Inflammatory macrophage treated with lipopolysaccharide for 1 hour (primary cell): ENCODE results near the gene NKPD1.
"Not testable (repeated sequence)": the region's sequence is repeated elsewhere in the genome, so short reads cannot be mapped to it uniquely, and the experiment has no call there.

Source experiments
- DNase-seq, 2 donors: peaks; one replicate each; pipeline ENCODE4 v3.0.0-alpha.2; 2020 to 2022

The NKPD1 gene

DNA sequence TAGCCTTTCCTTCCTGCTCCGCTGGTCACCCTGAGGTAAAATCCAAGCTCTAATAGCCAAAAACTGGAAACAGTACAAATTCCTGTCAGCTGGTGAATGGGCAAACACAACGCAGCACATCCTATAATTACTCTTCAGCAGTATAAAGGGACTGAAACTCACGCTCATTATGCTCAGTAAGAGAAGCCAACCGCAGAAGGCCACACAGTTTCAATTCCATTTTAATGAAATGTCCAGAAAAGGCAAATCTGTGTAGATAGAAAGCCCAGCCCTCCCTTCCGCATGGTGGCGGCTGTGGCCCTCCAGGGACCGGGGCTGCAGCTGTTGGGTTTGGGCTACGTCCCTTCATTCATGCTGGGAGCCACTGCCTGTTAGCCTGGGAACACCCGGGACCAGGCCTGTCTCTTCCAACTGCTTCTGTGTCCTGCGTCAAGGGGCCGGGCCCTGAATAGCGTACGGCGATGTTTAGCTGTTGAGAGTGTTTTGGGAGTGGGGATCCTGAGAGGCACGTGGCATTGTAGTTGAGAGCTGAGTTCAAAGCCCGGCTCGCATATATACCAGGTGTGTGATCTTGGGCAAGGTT is 23.5 kb downstream of the NKPD1 start:
- no peak for DNase-seq

DNA sequence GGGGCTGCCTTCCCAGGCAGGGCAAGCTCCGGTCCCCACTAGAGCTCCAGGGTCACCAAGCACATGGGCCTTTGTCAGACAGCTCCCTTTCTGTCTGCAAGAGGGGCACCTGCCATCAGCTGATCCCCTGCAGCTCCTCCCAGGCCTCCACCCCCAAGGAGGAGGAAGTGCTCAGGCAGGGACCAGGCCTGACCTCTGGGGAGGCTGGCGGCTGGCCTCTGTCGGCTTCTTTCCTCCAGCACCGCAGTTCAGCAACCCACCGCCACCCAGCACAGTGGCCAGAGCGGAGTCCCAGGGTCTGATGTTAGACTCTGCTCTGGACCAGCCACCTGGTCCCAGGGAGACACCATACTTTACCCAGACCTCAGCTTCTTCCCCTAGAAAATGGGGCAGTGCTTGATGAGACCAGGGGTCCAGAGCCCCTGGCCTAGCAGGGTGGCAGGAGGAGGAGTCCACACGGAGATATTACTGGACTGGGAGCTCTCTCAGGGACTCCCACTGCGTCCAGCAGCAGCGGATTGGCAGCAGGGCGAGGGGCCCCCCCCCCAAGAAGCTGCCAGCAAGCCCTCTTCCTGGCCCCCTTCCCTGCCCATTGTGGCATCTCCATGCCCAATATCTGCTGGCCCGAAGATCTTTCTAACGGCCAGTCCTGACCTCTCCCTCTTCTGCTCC is 24.1 kb downstream of the NKPD1 start:
- DNase-seq, result no peak

DNA sequence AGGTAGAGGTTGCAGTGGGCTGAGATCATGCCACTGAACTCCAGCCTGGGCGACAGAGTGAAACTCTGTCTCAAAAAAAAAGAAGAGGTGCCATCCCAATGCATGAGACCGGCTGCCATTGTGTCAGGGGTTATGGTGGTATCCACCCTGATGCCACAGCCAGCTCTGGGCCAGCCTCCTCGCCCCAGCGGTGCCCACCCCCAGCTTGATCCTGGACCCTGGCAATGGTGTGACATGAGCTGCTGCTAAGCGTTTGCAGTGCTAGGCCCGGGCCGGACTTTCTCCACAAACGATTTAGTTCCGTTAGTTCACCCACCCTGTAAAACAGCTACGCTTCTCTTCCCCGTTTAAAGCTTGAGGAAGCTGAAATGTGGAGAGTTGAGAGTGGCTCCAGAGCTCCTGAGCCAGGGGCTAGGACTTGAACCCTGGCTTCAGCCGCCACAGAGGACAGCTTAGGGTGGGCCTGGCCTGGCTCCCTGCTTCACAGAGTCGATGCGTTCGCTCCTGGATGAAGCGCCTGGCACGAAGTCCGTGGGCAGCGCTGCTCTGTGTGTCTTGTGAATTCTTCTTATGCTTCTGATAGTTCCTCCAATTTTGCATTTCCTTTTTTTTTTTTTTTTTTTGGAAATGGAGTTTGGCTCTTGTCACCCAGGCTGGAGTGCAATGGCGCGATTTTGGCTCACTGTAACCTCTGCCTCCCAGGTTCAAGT is 25.5 kb downstream of the NKPD1 start:
- peak in 1 of 2 donors; percentile 23 for DNase-seq

DNA sequence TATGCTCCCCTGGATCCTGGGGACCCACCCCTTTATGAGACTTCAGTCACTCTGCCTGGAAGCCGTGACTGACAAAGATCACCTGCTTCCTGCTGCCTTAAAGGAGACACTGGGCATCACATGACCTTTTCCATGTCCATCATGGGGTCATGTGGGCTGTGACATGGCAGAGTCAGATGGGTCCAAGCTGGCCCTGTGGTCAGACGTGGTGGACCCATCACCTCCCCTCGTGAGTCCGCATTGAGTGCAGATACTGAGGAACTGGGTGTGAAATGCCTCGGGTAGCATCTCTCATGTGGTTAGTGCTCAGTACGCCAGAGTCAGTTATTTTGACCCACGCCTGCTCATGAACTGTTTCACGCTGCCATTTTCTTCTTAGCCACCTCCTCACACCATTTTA is 27.1 kb downstream of the NKPD1 start:
- no peak for DNase-seq

DNA sequence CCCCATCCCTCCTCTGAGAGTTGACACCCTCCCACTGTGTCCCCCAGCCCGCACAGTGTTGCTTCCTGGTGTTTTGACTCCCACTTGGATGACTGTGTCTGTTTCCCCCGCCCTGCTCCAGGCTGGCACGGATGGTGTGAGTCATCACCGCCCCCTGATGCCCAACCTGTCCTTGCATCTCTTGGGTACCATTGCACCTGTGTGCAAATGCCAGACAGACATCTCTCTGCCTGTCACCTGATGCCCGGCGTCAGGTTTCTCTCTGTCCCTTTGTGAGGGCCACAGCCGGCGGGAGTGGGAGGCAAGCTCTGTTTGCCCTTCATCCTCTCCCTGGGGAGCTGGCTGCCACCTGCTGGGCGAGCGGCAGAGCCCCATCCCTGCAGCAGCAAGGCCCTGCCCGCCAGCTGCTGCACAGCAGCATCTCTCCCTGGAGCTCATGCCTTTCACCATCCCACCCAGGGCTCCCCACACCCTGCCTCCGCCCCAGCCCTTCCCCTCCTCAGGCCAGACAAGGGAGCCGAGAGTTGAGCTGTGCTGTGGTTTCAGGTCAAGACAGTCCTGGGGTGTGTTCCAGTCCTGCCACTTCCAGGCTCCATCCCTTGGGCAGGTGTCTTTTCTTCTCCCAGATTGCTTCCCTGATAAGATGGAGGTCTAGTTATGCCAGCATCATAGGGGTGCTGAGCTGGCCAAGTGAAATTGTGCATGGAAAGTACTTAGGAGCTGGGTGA is 29.7 kb downstream of the NKPD1 start:
- DNase-seq, result peak in 1 of 2 donors; percentile 21

DNA sequence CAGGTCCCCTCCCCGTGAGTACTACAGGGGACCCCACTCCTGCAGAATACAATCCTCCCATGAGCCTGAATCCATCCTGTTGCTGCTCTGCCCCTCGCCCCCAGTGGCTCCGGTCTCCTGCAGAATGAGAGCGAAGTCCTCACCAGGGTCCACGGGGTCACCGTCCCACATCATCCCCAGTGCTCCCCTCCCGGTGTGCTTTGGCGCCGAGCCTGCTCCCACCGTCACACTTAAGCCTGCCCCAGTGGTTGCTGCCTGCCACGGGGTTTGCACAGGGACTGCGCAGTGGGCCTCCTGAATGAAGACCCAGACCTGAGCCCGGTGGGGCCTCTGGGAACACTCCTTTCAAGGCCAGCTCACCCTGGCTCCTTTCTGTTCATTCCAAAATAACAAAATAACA is 30.5 kb downstream of the NKPD1 start:
- no peak for DNase-seq

DNA sequence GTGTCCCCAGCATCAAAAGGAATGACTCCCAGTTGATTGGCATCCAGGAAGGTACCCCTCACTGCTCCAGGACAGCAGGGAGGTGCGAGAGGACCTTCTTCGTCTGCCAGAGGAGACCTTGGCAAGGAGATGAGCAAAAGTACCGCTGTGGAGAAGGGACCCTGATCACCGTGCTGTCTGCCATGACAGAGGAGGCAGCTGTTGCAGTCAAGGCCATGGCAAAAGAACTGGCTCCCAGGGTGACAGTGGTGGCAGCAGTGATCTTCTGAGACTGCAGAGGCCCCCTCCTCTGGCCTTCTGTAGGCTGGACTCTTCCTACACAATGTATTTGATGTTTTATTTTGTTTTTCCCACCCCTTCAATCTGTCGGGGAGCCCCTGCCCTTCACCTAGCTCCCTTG is 32.0 kb downstream of the NKPD1 start:
- DNase-seq, result no peak

DNA sequence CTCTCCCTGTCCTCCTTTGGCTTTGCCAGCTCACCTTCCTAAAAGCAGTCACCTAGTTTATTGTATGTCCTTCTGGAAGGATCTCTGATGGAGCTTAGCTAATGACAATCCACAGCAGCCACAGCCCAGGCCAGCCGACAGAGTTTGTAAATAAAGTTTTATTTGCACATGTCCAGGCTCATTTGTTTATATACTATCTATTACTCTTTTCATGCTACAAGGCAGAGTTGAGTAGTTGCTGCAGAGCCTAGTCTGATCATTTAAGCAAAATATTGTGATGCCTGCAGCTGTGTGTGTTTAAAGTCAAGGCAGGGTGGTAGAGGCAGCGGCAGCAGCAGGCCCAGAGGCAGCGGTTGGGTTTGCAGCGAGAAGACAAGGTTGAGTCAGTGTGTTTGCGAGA is 32.6 kb downstream of the NKPD1 start:
- DNase-seq, result no peak

DNA sequence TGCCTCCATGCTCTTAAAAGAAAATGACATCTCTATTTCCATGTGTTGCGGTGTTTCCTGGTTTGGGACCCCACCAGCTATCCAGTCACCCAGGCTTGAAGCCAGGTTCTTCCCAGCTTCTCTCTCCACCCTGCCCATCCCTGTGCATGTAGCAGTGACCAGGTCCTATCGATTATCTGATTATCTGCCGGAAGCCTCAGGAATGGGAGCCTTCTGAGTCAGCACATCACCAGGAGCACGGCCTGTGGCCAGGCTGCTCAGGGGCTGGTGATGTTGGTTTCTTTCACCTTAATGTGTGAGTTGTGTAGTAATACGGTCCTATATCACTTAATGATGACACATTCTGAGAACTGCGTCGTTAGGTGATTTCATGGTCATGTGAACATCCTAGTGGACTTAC is 34.1 kb downstream of the NKPD1 start:
- no peak for DNase-seq

DNA sequence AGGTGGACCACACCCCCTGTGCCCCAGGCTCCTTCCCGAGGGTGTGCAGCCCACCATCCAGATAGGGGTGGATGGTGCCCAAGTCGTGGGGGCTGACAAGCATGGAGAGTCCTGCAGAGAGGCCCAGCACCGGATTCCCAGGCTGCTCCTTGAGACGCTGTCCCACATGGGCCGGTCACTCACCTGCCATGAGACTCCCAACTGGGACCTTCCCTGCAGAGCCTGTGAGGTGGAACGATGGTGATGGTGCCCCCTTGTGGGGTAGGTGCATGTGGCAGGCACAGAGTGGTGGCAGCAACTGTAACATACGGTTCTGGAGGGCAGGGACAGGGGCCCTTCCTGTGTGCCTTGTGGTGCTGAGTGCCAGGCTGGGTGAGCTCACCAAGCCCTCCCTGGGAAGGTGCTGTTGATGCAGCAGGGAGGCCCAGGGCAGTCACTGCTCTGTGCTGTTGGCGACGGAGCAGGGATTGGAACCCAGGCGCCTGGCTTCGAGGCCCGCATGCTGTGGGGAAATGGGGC is 34.7 kb downstream of the NKPD1 start:
- DNase-seq, result peak; percentile 36 to 76

DNA sequence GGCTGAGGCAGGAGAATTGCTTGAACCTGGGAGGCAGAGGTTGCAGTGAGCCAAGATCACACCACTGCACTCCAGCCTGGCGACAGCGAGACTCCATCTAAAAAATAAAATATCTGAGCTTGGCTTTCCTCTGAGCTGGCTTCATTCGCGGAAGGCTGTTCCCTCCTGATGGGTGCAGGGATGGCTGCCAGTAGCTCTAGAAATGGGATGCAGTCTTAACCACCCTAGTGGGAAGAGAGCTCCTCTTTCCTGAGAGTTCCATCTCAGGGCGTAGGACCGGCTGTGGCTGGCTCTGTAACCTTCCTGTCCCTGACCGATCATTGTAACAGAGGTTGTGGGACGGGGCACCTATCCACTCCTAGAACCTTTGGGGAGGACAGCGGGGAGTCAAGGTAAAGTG is 35.4 kb downstream of the NKPD1 start:
- no peak for DNase-seq

DNA sequence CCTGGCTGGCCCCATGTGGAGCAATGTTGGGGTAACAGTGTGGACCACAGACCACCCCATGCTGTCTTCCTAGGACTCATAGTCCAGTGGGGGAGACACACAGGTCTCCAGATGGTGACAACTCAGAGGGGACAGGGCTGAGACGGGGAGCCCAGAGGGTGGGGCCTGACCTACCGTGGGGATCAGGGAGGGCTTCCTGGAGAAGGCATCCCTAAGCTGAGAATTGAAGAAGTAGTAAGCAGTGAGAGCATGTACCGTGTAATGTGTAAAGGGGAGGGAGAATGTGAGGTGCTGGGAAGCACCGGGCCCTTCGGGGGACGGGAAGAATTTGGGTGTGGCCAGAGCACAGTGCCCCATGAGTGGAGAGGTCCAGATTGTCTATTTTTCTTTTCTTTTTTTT is 36.8 kb downstream of the NKPD1 start:
- no peak for DNase-seq

DNA sequence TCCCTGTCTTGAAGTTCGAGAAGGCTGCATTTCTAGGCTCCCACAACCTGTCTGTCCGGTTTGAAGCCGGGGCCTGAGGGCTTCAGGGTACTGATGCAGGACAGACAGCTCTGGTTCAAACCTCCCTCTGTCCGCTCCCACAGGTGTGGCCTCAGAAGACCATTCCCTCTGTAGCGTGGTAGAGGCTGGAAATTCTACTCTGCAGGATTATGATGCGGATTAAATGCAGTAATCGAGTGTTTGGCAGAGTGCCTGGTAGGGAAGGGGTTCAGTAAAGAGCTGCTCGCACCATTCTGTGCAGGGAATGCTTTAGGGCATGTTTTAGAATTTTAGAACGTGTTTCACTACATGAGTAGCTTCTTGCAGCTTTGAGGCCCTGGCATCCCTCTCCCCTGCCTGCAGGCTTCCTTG is 37.3 kb downstream of the NKPD1 start:
- DNase-seq, result no peak

DNA sequence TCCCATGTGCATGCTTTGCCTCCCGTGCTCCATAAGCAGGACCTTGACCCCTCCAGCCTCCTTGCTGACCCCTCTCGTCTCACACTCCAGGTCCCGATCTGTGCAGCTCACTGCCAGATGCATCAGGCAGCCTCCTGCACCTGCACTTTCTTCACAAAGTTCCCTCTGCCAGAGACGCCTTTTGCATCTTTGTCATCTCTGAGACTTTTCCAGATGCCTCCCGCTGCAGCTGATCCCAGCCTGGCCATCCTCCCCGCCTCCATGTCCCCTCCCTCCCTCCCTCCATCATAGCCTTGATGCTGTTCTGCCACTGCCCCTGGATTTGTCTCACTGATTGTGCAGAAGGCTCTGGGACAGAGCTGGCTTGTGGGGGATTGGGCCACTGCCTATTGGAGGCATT is 38.0 kb downstream of the NKPD1 start:
- no peak for DNase-seq

DNA sequence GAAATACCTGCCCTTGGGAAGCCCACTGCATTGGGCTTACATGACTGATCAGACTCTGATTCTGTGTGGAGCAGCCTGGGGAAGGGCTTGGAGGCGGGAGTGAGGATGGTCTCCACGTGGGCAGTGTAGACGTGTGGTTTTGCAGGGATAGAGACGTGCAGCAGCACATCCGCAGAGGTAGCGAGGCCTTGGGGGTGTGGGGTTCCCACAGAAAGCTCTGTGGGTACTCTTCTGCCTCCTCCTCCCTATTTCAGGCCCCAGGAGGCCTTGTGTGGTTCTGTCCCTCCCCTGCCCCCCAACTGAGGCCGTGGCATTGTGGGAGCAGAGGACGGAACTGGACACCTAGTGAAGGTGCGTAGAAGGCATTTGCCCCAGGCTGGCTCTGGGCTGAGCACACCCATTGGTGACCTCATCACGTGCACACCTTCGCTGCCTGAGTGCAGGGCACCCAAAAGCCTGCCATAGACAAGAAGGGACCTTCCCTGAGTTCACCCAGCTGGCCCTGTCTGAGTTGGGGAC is 38.9 kb downstream of the NKPD1 start:
- no peak for DNase-seq

DNA sequence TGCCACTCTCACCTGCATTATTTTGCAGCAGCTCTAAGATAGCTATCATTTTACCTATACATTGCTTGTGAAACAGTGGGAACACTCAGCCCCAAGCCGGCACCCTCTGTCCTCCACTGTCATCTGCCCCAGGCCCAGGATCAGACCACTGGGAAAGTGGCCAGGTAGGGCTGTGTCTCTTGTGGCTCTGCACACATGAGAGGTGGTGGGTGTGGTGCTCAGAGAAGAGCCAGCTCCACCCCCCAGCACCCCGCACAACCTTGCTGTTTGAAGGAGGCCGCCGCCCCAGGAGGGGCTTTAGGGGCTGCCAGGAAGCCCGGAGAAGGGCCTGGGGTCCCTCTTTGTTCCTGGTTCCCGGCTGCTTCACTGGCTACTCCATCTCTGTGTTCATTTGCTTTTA is 41.2 kb downstream of the NKPD1 start:
- DNase-seq, result no peak

DNA sequence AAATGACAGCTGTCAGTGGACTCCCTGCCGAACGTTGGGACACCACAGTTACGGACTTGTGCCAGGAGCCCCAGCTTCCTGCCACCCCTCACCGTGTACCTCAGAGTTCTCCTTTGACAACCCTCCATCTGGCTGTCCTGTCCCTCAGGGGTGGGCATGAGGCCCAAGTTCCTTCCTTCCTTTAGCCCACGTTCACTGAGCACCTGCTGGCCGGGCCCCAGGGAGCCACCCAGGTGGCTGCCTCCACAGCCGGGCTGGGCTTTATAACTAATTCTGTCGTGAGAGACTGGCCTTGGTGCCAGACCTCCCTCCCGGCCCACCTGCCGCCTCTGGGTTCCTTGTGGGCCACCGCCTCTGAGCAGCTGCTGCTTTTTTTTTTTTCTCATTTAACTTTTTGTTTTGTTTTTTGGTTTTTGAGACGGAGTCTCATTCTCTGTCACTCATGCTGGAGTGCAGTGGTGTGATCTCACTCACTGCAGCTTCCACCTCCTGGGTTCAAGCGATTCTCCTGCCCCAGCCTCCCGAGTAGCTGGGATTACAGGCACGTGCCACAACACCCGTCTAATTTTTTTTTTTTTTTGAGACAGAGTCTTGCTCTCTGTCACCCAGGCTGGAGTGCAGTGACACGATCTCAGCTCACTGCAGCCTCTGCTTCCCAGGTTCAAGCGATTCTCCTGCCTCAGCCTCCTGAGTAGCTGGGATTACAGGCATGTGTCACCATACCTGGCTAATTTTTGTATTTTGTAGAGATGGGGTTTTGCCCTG is 42.0 kb downstream of the NKPD1 start:
- not testable (repeated sequence) for DNase-seq

DNA sequence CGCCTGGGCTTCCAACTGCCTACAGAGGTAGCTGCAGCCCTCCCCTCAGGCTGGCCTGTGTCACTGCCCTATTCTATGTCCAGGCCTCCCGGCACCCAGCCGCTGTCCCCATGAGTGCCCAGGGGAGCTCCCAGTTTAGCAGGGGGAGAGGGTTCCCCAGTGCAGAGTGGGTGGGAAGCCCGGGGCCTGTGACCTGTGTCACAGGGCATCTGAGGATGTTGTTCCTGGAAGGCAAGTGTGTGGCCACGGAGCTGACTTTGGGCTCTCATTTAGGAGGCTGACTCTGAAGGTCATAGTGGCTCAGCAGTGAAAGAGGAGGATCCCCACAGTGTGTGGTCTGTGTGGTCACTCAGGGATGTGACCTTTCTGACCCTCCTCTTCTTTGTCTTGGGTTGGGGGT is 42.7 kb downstream of the NKPD1 start:
- peak in 1 of 2 donors; percentile 39 for DNase-seq

DNA sequence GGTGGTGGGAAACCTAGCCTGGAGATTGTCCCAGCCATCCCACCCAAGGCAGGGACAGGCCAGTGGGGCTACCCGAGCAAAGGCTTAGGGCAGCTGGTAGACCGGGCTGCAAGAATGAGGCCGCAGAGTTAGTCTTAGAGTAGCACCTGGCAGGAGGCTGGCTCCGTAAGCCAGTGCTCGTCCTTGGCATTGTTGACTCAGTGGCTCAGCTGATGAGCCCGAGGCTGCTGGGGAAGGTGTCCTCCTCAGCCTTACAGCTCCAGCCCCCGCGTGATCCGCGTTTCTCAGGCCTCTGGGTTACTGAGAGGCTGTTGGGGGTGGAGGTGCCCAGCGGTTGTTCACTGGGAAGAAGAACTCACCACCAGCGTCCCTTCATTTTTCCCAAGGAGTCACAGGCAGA is 43.1 kb downstream of the NKPD1 start:
- DNase-seq, result no peak

DNA sequence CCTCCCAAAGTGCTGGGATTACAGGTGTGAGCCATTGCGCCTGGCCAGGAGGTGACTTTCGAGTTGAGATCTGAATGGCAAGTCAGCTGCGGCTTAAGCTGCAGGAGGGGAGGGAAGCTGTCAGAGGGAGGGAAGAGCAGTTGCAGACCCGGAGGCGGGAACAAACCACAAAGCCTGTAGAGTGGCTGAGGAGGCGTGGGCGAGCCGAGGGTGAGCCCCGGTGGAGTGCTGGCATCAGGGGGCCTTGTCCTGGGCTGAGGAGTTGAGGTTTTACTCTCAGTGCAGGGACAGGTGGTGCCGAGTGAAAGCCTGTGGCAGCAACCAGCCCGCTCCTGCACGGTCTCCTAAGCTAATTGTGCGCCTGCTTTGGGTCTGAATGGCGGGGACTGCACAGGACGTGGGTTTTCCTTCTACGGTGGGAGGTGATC is 43.6 kb downstream of the NKPD1 start:
- peak; percentile 56 to 67 for DNase-seq

DNA sequence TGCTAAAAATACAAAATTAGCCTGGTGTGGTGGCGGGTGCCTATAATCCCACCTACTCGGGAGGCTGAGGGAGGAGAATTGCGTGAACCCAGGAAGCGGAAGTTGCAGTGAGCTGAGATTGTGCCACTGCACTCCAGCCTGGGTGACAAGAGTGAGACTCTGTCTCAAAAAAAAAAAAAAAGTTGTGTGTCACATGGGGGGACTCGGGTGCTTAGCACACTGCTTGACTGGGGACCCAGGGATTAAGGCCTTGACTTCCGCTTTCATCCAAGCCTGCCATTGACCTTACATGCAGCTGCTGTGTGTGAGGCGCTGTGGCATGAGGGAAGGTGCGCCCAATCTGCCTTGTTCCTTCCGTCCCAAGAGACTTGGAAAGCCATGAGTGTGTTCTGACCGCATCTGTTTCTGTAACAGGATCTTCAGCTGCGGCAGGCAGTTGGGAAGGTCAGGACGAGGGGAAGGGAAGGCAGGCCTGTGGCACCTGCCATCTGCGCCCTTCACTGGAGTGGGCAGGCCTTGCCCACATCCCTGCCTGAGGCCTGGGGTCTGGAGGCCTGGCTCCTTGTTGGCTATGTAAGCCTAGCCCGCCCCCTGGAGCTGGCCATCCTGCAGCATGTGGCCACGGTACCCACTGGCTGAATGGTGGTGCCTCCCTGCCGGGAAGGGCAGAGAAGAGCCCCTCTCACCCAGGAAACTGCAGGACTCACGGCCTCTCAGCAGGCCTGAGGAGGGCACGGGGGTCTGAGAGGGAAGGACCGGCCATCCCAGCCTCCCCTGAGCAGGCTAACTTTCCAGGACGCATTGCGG is 44.8 kb downstream of the NKPD1 start:
- DNase-seq, result peak; percentile 45 to 79

DNA sequence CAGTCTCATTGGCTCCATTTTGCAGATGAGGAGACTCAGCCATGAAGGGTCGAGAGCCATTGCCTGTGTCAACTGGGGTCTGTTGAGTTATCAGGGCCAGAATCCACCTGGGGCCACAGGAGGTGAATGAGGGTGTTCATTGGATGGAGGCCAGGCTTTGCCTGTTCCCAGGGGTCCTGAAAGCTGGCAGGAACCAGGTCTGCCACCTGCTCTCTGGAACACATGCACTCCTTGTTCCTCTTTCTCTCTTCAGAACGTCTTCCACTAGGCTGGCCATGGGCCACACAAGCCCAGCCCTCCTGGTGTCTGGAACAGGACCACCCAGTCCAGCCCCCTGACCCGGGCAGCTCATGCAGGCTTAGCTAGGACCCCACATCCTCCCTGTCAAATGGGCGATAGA is 46.7 kb downstream of the NKPD1 start:
- DNase-seq, result no peak
